Fibroblast of lung (primary cell): Measurements from ENCODE around the gene LRMDA. TPM values are rescaled to one million over a fixed set of nuclear protein-coding genes. Genes with fewer than 3 reads are reported as not detected.

Source experiments
- DNase-seq, 2 donors: peaks; one replicate each; pipeline versions ENCODE4 v3.0.0 to v3.0.0-alpha.2; 2010; ENCODE audit warnings: low read depth in 2 of 2
- H2AFZ ChIP-seq: 2 replicates; pipeline ENCODE4 v1.5.1; 2012; ENCODE audit warnings: low read length, control low read depth, inconsistent platforms
- H3K27ac ChIP-seq: 2 replicates; pipeline ENCODE4 v1.5.1; 2011; ENCODE audit warnings: low read length, control low read depth; ENCODE audit not compliant: insufficient read depth
- H3K27me3 ChIP-seq: 2 replicates; pipeline ENCODE4 v1.5.1; 2011; ENCODE audit warnings: mild to moderate bottlenecking, low read length; ENCODE audit not compliant: control insufficient read depth, insufficient read depth
- H3K36me3 ChIP-seq: 2 replicates; pipeline ENCODE4 v1.5.1; 2011; ENCODE audit warnings: low read length; ENCODE audit not compliant: control insufficient read depth, insufficient read depth
- H3K4me1 ChIP-seq: 2 replicates; pipeline ENCODE4 v1.5.1; 2011; ENCODE audit warnings: low read length; ENCODE audit not compliant: control insufficient read depth, insufficient read depth; ENCODE audit errors: extremely low read depth
- H3K4me2 ChIP-seq: 2 replicates; pipeline ENCODE4 v1.5.1; 2011; ENCODE audit warnings: low read length, control low read depth; ENCODE audit not compliant: insufficient read depth; ENCODE audit errors: extremely low read depth
- H3K4me3 ChIP-seq, 4 experiments: fragments of 200-600 bp in 1 of 4; sonication (generic) in 1 of 4; replicated peaks in 1 of 4; 2 replicates each; pipeline ENCODE4 v1.5.1; 2011 to 2016; ENCODE audit warnings: low read length in 4 of 4, low read depth in 3 of 4, mild to moderate bottlenecking in 3 of 4, control low read depth in 2 of 4, inconsistent platforms in 1 of 4, mixed read lengths in 1 of 4; ENCODE audit not compliant: insufficient read depth in 1 of 4; ENCODE audit errors: control extremely low read depth in 1 of 4
- H3K79me2 ChIP-seq: 2 replicates; pipeline ENCODE4 v1.5.1; 2012; ENCODE audit warnings: mild to moderate bottlenecking, low read length, inconsistent platforms; ENCODE audit not compliant: control insufficient read depth, insufficient read depth
- H3K9ac ChIP-seq: 2 replicates; pipeline ENCODE4 v1.5.1; 2011; ENCODE audit warnings: mild to moderate bottlenecking, low read length, control low read depth; ENCODE audit not compliant: insufficient read depth
- H3K9me3 ChIP-seq: 2 replicates; pipeline ENCODE4 v1.5.1; 2012; ENCODE audit warnings: low read depth, low read length; ENCODE audit not compliant: control insufficient read depth, insufficient read depth
- H4K20me1 ChIP-seq: 2 replicates; pipeline ENCODE4 v1.5.1; 2011; ENCODE audit warnings: low read length; ENCODE audit not compliant: control insufficient read depth, insufficient read depth; ENCODE audit errors: extremely low read depth
- CTCF ChIP-seq, 2 donors: IDR thresholded peaks in 1 of 2; conservative IDR thresholded peaks in 1 of 2; 1 replicate in 1 of 2; 2 replicates in 1 of 2; pipeline ENCODE4 v1.5.1; 2011 to 2012; ENCODE audit warnings: low read length in 2 of 2, control low read depth in 1 of 2, inconsistent platforms in 1 of 2, low read depth in 1 of 2, mild to moderate bottlenecking in 1 of 2
- EZH2 ChIP-seq: IDR thresholded peaks from 2 replicates; pipeline ENCODE4 v1.5.1; 2012; ENCODE audit warnings: low read length, control low read depth, mild to moderate bottlenecking; ENCODE audit errors: missing control alignments
- polyA plus RNA-seq, 2 donors: library from polyadenylated mRNA; depleted of rRNA in 1 of 2; stranded (reverse) in 1 of 2; unstranded in 1 of 2; fragments of >200 nt; gene quantifications; 2 replicates each; pipeline ENCODE4 v1.2.1, GENCODE V29; 2011 to 2012; ENCODE audit warnings: missing spikeins in 1 of 2
- total RNA-seq: library from RNA; depleted of rRNA; stranded (reverse); fragments of >200 nt; gene quantifications from 2 replicates; pipeline ENCODE4 v1.2.1, GENCODE V29; 2014

Gene LRMDA
- total and polyA plus RNA-seq, 2 donors (not counting 1 experiment from before 2014, with no cell fraction given): 1.7 to 2.0 TPM

GRCh38 chr10:75553550-75553949, 122.1 kb downstream of the LRMDA start:
- Histone ChIP-seq H3K4me1 (no peaks in the 10 kb centered on the region), H3K27ac (no peak overlapping the region), H3K4me2 (no peak overlapping the region), H3K79me2 (no peaks in the 10 kb centered on the region), H4K20me1 (no peaks in the 10 kb centered on the region), H3K36me3 (no peaks in the 10 kb centered on the region), H2AFZ (no peak overlapping the region), H3K4me3 (no peak overlapping the region), H3K9ac (no peak overlapping the region), H3K27me3 (no peaks in the 10 kb centered on the region), H3K9me3 (no peaks in the 10 kb centered on the region)
- TF ChIP-seq CTCF (conservative IDR thresholded peaks at IDR 0.05 in 1 of 2, IDR thresholded peaks at IDR 0.05 in 1 of 2; ENCODE audit: low read depth in 1 of 2, low read length in 2 of 2) (no peak), EZH2 (no peak)
- no peak for DNase-seq

- Histone ChIP-seq H3K27me3 (no peaks in the 10 kb centered on the region), H3K4me3 (no peak overlapping the region), H4K20me1 (no peaks in the 10 kb centered on the region), H3K79me2 (no peaks in the 10 kb centered on the region), H2AFZ (no peak overlapping the region), H3K36me3 (no peaks in the 10 kb centered on the region), H3K4me2 (no peak overlapping the region), H3K9ac (no peak overlapping the region), H3K27ac (no peak overlapping the region), H3K4me1 (no peaks in the 10 kb centered on the region), H3K9me3 (no peaks in the 10 kb centered on the region)
- no peak for TF ChIP-seq EZH2
- TF ChIP-seq CTCF (conservative IDR thresholded peaks at IDR 0.05 in 1 of 2, IDR thresholded peaks at IDR 0.05 in 1 of 2; ENCODE audit: low read depth in 1 of 2, low read length in 2 of 2): no peak
- DNase-seq: no peak
These were observed 123.9 kb downstream of the LRMDA start for GRCh38 chr10:75555323-75555722.

GRCh38 chr10:75556320-75556719, 124.9 kb downstream of the LRMDA start:
- Histone ChIP-seq H2AFZ (no peak overlapping the region), H3K27ac (no peak overlapping the region), H4K20me1 (no peaks in the 10 kb centered on the region), H3K36me3 (no peaks in the 10 kb centered on the region), H3K4me3 (no peak overlapping the region), H3K27me3 (no peaks in the 10 kb centered on the region), H3K4me1 (no peaks in the 10 kb centered on the region), H3K4me2 (no peak overlapping the region), H3K9me3 (no peaks in the 10 kb centered on the region), H3K9ac (no peak overlapping the region), H3K79me2 (no peaks in the 10 kb centered on the region)
- DNase-seq: no peak
- TF ChIP-seq CTCF (conservative IDR thresholded peaks at IDR 0.05 in 1 of 2, IDR thresholded peaks at IDR 0.05 in 1 of 2; ENCODE audit: low read depth in 1 of 2, low read length in 2 of 2) (no peak), EZH2 (no peak)
